Left colon (tissue), 2 donors: ENCODE data around the gene SMPX. TPM values are rescaled to one million over a fixed set of nuclear protein-coding genes. Genes with fewer than 3 reads are reported as not detected.

Experiments
- ATAC-seq: fragments of 200-7000 bp; cut with Tn5 transposase; one replicate; pipeline ENCODE4 v1.9.1; 2020; ENCODE audit warnings: mild to moderate bottlenecking, moderate library complexity
- DNase-seq, 2 donors: peaks; one replicate each; pipeline ENCODE4 v3.0.0-alpha.2; 2020
- intact Hi-C, 2 donors: fragments of 100-400 bp; cut with DNase I in 1 of 2; cut with micrococcal nuclease in 1 of 2; formaldehyde crosslinking; loops; one replicate each; pipeline versions ENCODE4 v1.11.2 to v1.14.0; 2022; cut with DNase I, micrococcal nuclease
- total RNA-seq, 2 donors: library from RNA; stranded (reverse); fragmentation: NEBNext Ultra II Directional; extraction: Animal tissue kit (Norgen Biotek cat#: 25700); gene quantifications; one replicate each; pipeline ENCODE4 v1.2.1, GENCODE V29; 2021
- donor health status: DM: no; HTN: no; CAD: no.
- donor health status: DM: yes; HTN: yes; CAD: no.

The SMPX gene
- total RNA-seq, 2 donors from 2014 or later: 2.1 TPM; not detected in 1

DNA sequence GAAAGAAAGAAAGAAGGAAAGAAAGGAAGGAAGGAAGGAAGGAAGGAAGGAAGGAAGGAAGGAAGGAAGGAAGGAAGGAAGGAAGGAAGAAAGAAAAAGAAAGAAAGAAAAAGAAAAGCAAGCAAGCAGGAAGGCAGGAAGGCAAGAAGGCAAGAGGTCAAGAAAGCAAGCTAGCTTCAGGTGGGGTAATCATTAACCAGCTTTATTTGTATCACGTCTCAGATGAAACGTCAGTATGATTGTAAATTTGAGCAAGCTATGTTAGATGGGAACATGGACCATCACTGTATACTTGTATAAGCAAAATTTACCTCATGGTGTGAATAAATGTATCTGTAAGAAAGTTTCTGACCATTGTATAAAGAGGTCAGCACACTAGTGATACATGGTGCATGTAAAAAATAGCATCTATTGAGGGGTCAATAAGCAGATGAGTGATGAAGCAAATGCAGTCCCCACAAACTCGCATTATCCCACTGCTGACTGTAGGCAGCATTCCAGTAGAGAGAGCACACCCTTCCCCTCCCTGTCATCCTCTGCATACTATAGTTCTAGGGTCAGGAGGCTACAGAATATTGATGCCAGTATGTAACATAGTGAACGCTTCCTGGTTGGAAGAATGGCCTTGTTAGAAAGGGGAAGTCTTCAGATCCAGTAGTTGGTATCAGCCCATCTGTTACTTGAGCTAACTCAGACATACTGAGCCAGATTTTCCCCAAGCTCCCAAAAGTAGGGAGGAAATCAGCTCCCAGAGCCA, 83.3 kb downstream of the SMPX start:
- ATAC-seq: peak; percentile 84
- no peak for DNase-seq
- intact Hi-C loops: no loop called here

DNA sequence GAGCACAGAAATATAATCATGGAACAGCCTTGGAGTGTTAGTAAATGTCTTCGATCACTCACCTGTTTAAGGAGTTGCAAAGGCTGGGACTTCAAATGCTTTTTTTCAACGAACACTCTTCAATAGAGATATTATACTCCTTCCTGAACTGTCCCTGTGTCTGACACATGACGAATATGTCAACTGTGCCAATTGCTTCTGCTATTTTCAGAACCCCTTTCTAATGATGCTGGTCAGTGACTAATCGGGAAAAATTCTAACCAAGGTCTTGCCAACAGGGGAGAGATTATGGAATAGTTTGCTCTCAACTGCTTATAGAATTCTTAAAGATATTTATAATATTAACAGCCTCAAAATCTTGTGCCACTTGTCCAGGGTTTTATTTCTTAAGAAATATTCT, 91.2 kb downstream of the SMPX start:
- DNase-seq (no peak), ATAC-seq (no peak)
- intact Hi-C loops: no loop called here

DNA sequence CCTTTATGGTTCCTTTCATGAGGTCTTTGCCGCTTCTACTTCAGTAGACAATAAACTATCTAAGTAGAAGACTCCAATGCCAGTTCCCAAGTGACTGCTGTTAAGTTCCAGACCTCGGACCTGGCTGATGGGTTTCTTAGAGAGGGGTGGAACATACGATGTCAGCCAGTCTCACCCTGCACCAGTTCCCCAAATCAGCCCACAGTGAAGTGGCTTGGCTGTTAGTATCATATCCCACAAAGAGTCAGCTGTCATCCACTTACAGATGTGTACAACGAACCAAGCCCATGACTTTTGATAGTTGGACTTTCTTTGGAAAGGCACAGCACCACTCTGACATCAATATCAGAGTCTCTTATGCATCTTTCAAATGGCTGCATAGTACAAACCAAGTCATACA, 91.7 kb downstream of the SMPX start:
- intact Hi-C loops: no loop called here
- no peak for ATAC-seq
- DNase-seq: no peak

DNA sequence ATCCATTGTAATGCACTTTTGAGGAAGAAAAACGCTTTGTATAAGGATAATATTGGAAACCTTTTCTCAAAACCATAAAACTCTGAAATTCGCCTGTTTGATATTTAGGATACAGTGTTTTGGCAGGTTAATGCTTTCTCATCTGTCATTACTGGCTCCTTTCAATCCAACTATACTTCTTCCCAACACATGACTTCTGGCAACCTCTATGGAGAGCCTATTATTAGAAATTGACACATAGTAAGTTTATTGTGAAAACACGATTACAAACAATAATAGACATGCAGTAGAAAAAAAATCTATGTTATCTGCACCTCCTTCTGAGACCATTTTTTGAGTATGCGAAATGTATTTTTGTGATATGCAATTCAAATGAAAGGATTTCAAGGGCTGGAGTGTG, 95.2 kb downstream of the SMPX start:
- ATAC-seq: no peak
- intact Hi-C loops: no loop called here
- DNase-seq: no peak

DNA sequence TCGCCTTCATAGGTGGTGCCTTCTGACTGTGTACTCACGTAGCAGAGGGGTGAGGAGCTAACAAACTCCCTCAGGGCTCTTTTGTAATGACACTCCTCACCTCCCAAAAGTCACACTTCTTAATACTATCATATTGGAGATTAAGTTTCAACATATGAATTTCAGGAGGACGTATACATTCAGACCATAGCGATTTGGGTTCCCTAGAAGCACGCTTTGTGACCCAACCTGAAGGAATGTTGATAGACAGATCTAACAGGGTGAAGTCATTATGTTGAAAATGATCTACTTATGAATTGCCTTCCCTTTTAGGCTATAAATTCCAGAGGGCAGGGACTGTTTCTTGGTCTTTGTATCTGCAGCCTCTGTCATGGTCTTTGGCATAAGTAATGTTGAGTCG, 96.6 kb downstream of the SMPX start:
- intact Hi-C loops: no loop called here
- ATAC-seq (no peak), DNase-seq (no peak)

DNA sequence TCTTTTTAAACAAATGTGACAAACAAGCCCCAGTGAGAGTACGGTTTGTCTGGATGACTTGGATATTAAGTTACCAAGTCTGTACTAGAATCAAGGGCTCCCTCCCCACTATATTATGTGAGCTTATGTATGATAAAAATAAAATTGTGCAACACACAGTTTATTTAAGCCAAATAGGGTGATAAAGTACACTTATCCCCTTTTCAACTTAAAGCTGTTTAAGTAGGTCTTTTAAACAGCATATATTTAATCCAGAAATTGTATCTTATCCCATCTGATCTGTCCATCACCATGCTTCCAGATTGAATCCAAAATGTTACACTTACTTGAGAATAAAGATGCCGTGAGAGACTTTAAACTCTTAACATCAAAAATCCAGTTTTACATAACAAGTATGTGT, 97.8 kb downstream of the SMPX start:
- ATAC-seq: no peak
- intact Hi-C loops: no loop called here
- no peak for DNase-seq

DNA sequence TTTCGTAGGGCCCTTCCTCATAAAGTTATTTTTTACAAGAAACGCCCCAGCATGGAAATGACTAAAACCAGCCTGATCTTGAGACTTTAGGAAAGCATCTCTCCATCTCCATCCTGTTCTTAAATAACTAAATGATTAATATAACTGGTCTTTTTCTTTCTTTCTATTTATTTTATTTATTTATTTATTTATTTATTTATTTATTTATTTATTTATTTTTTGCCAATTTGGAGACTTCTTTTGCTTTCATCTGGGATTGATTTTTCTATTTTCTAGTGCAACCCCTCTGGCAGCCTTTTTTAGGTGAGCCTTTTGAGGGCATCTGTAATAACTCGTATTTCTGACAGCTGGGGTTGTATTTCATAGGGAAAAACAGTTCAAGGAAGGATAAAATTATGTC, 98.6 kb downstream of the SMPX start:
- DNase-seq (no peak), ATAC-seq (no peak)
- intact Hi-C loops: no loop called here

DNA sequence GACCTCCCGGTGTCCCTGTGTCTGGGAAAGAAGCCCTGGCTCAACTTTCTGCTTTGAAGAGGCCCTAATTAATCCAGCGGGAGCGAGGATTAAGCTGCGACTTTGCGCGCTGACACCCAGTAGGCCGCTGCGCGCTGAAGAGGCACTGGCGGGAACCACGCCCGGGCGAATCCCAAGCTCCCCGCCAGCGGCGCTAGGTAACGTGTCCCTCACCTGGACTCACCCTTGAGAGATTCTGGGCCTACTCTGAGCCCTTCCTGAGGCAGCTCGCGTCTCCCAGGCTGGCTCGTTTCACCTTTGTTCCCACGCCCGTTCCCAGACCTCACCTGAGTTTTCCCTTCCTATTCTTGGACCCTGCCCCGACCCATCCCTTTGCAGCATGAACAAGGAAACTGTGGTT, 99.2 kb downstream of the SMPX start:
- ATAC-seq (peak; percentile 92), DNase-seq (peak; percentile 58 to 65)
- intact Hi-C loops: no loop called here

DNA sequence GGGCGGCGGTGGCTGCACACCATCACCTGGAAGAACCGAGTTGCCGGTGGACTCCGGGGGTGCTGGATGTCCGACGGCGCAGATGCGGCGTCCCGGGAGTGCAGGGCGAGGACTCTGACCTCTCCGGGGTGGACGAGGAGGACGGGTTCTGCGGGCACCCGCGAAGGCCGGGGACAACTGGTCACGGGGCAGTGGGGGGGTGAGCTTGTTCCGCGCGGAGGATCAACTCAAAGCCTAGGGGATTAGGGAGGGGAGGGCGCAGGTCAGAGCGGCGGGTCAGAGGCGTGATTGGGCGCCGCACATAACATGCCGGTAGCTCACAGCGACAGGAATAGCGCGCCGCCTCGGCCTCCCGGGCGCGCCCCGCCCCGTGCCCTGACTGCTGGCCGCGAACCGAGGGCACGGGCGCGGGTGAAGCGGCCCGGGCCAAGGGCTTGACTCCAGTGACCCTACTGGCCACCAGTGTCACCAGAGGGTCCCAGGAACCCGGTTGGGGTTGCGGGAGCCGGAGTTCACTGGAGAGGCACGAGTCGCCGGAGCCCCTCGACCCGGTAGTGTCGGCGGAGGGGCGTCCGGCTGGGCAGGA, 99.7 kb downstream of the SMPX start, which contains the start of gene KLHL34:
TSS of gene KLHL34 (minus strand) at position 179 of the 586 bp plus-strand sequence. CDS start 542 bp downstream, outside the sequence.
- ATAC-seq (peak; percentile 78), DNase-seq (peak in 1 of 2 donors; percentile 32)
- intact Hi-C loops: no loop called here

DNA sequence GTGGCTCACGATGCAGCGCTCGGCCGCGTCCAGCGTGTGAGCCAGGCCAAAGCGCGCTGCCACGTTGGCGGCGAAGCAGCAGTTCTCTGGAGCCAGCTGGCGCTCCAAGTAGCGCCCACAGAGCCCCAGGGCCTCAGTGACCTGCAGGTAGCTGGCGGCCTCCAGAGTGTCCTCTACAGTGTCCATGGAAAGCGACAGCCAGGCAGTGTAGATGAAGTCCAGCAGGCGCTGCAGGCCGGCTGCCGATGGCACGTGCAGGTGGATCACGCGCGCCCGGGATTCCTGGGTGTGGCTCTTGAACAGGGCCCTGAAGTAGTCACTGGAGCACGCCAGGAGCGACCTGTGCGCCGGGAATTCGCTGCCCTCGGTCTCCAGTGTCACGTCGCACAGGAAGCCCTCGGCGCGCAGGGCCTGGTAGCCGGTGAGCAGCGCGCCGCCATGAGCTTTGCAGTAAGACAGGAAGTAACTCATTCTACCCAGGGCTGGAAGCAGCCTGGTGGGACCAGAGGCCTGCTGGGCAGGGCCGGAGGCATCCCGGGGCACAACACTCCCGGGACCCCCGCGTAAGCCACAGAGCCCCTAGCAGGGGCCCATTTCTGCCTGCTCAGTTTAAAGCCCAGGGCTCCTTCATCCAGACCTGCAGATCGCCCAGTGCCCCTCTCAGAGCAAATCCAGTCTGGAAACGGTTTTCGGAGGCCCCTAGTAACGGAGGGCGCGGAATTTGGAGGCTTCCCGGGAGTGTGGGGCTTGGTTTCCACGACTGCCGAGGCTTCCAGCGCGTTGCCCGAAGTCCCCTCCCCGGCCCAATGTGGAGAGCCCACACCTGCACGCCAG, 100.4 kb downstream of the SMPX start:
- intact Hi-C loops: no loop called here
- ATAC-seq (no peak), DNase-seq (no peak)

DNA sequence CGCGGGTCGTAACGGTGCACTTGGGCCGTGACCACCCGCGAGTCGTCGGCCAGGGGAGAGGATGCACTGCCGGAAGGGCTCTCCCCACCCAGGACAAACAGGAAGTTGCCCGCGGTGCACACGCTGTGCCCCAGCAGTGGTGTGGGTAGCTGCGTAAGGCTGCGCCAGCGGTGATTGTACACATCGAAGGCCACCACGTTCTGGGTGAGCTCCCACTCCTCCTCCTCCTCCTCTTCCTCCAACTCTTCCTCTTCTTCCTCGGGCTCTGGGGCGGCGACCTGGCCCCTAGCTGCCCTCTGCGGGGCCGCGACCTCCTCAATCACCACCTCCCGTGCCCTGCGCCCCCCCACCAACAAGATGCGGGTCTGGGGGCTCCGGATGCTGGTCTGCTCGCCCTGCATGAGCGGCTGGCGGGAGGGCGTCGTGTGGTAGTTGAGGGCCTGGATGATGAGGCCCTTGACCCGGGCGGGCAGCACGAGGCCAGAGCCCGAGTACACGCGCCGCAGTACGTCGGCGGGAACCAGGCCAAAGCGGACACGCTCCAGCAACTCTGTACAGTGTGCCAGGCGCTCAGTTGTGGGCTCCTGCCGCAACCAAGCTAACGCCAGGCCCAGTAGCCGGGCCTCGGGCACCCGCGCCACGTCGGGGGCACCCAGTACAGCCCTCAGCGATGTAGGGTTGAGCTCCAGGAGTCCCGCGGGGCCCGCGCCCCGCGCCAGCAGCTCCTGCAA, 101.2 kb downstream of the SMPX start:
- intact Hi-C loops: no loop called here
- no peak for DNase-seq
- ATAC-seq: no peak

Other genes with a start within 250 kb of the SMPX start
- 1 to 10 TPM; 2.7 to 3.0 TPM for gene KLHL34, start 99.8 kb downstream of the SMPX start, total RNA-seq
- 1 to 10 TPM; 8.5 to 8.6 TPM for gene MBTPS2, start 81.5 kb upstream of the SMPX start, total RNA-seq
- 1 to 10 TPM in 1 of 2 donors, under 1 TPM in 1; 0.95 to 1.2 TPM for gene YY2, start 97.9 kb upstream of the SMPX start, total RNA-seq
- gene SMS, start 182.6 kb upstream of the SMPX start, total RNA-seq: 10 to 100 TPM; 55.4 to 56.3 TPM